ENCODE measurements around the gene COL27A1. TPM values are rescaled to one million over a fixed set of nuclear protein-coding genes. Genes with fewer than 3 reads are reported as not detected.
"Not testable (repeated sequence)": the region's sequence is repeated elsewhere in the genome, so short reads cannot be mapped to it uniquely, and the experiment has no call there.

Gene COL27A1
- total RNA-seq, 1 donor from 2014 or later = 42.4 TPM

DNA sequence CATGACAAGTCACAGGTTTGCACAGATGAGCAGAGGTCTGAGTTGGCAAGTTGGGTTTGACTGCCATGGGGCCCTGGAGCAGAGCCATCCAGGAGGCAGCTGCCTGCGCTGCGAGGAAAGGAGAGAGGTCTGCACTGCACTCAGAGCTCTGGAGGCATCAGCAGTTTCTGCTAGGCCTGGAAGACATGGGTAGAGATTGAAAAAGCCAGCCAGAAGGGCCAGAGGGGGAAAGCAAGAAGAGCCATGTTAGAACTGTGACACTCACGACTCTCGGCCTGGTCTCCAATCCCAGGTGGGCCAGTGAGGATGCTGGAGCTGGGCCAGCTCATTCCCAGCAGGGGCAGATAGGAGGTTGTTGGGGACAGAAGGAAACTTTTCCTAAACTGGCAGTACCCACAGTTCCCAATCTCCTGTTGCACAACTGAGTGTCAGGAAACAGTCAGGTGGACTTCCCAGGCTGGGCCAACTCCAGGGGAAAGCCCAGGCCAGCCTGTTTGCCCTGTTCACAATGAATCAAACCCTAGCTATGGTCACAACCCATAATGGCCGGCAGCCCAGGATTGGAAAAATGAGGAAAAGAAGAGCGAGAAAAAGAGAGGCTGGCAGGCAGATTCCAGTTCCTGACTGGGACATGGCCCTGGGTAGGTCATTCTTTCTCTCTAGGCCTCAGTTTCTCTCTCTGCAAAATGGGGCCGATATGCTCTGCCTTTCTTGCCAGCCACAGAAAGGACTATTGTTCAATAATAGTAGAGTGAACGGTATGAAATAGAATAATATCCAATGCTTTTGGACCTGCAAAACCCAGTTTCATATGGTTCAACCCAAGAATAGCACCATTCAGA, 159.8 kb downstream of the COL27A1 start:
- DNase-seq (ENCODE audit: low spot score) (peak; percentile 54), ATAC-seq (peak; percentile 25)
- intact Hi-C loops (cut with DNase I) = no loop called here

- ATAC-seq = no peak
- intact Hi-C loops (cut with DNase I) = no loop called here
- peak; percentile 5 for DNase-seq (ENCODE audit: low spot score)
These were observed 160.5 kb downstream of the COL27A1 start for GRCh38 chr9:114315723-114316363.

DNA sequence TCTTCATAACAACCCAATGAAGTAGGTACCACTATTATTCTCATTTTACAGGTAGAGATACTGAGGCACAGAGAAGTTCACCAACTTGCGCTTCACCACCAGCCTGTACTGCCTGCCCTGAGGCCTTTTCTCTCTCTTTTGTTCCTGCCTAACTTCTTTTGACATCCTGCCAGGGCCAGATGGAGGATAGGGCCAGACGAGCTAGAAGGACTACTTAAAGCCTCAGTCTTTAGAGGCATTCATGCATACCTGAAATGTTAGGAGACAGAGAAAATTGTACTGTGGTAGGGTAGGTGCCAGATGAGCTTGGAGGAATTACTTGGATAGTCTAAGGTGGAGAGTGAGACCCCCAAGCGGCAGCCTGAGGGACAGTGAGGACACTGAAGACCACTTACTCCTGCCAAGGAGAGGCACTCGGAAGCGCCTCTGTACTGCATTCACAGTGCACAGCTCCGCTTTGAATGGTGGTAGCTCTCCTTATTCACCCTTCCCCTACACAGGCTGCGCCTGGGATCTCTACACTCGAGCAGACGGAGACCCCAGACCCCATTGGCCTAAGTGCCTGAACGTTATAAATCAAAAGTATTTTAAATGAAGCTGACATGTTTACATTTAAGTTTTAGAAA, 161.4 kb downstream of the COL27A1 start:
- peak; percentile 32 for DNase-seq (ENCODE audit: low spot score)
- intact Hi-C loops (cut with DNase I) = no loop called here
- no peak for ATAC-seq

GRCh38 chr9:114317665-114318357, 162.5 kb downstream of the COL27A1 start:
- ATAC-seq = no peak
- intact Hi-C loops (cut with DNase I) = no loop called here
- DNase-seq (ENCODE audit: low spot score) = peak; percentile 12

DNA sequence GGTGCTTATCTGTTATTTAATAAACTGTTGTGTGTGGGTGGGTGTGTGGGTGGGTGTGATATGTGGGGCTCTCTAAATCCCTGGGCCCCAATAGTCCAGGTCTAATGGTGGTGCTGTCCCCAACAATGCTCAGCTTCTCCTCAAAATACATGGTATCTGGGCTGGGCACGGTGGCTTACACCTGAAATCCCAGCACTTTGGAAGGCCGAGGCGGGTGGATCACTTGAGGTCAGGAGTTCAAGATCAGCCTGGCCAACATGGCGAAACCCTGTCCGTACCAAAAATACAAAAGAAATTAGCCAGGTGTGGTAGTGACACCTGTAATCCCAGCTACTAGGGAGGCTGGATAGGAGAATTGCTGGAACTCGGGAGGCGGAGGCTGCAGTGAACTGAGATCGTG, 163.1 kb downstream of the COL27A1 start:
- DNase-seq (ENCODE audit: low spot score) (peak; percentile 33), ATAC-seq (no peak)
- intact Hi-C loops (cut with DNase I) = no loop called here

- intact Hi-C loops (cut with DNase I) = no loop called here
- DNase-seq (ENCODE audit: low spot score) = peak; percentile 7
- no peak for ATAC-seq
These were observed 163.8 kb downstream of the COL27A1 start for GRCh38 chr9:114319147-114319546.

DNA sequence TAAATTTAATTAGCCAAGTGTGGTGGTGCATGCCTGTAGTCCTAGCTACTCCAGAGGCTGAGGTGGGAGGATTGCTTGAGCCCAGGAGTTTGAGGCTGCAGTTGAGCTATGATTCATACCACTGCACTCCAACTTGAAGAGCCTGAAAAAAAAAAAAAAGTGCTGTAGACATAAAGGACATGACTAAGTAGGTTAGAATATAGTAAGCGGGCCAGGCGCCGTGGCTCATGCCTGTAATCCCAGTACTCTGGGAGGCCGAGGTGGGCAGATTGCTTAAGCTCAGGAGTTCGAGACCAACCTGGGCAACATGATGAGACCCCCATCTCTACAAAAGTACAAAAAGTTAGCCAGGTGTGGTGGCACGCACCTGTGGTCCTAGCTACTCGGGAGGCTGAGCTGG, 165.4 kb downstream of the COL27A1 start:
- ATAC-seq; DNase-seq (ENCODE audit: low spot score); intact Hi-C loops (cut with DNase I): not testable (repeated sequence)

GRCh38 chr9:114321759-114322158, 166.4 kb downstream of the COL27A1 start:
- ATAC-seq = no peak
- DNase-seq (ENCODE audit: low spot score) = no peak
- intact Hi-C loops (cut with DNase I) = no loop called here

DNA sequence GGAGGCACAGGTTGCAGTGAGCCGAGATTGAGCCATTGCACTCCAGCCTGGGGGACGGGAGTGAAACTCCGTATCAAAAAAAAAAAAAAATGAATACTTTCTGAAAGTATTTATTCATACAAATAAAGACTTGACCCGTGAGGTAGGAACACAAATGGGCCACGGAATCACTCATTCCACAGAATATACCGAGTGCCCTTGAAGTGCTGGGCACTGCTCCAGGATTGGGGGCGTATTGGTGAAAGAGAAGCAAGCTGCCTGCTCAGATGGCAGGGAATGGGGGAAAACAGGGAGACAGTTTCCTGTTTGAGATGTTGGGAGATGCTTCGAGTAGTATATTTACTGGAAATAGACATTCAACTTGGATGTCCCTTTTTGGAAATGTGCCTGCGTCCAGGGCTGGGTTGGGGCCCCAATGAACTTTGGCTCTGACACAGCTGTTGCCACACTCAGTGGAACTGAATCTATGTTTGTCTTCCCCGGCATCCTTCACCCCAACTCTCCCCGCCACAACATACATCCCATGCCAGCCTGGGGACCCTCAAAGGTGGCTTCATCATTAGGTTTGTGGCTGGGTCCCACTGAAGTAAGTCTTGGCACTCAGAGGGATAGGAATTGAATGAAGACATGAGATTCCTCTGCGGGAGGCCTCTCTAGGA, 167.0 kb downstream of the COL27A1 start:
- DNase-seq (ENCODE audit: low spot score); intact Hi-C loops (cut with DNase I); ATAC-seq: not testable (repeated sequence)

DNA sequence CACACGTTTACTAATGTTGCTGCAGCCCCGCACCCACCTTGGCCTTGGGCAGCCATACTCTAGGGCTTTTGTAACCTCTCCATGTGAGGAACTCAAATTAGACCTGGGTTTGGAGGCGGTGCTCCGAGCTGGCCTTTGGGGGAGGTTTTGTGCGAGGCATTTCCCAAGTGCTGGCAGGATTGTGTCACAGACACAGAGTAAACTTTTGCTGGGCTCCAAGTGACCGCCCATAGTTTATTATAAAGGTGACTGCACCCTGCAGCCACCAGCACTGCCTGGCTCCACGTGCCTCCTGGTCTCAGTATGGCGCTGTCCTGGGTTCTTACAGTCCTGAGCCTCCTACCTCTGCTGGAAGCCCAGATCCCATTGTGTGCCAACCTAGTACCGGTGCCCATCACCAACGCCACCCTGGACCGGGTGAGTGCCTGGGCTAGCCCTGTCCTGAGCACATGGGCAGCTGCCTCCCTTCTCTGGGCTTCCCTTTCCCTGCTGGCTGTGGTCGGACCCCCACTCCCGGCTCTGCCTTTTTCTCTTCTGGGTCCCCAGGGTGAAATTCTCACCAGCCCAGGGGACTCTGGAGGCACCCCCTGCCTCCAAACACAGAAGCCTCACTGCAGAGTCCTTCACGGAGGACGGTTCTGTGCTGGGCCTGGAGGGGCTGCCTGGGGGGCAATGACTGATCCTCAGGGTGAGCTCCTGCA, 167.6 kb downstream of the COL27A1 start, which contains the start of gene ORM1:
Gene ORM1, plus strand, starts transcription at position 268 of the 701 bp plus-strand sequence. Its CDS starts 36 bp downstream, at position 304.
- ATAC-seq; DNase-seq (ENCODE audit: low spot score); intact Hi-C loops (cut with DNase I): not testable (repeated sequence)

DNA sequence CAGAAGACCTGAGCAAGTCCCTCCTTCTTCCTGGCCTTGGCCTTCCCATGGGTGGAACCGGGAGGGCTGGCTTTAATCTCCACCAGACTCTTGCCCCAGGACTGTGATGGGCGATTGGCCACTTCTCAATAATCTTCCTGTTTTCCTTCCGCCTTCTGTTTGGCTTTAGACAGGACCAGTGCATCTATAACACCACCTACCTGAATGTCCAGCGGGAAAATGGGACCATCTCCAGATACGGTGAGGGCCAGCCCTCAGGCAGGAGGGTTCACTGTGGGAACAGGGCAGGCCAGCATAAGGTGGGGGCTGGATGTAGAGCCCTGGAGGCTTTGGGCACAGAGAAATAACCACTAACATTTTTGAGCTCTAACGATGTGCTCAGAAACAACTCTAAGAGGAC, 168.5 kb downstream of the COL27A1 start:
- ATAC-seq; DNase-seq (ENCODE audit: low spot score); intact Hi-C loops (cut with DNase I): not testable (repeated sequence)

GRCh38 chr9:114324492-114324891, 169.2 kb downstream of the COL27A1 start:
- intact Hi-C loops (cut with DNase I) = no loop called here
- ATAC-seq (no peak), DNase-seq (ENCODE audit: low spot score) (no peak)

- intact Hi-C loops (cut with DNase I) = not testable (repeated sequence)
These were observed 169.6 kb downstream of the COL27A1 start for GRCh38 chr9:114324965-114325364.

DNA sequence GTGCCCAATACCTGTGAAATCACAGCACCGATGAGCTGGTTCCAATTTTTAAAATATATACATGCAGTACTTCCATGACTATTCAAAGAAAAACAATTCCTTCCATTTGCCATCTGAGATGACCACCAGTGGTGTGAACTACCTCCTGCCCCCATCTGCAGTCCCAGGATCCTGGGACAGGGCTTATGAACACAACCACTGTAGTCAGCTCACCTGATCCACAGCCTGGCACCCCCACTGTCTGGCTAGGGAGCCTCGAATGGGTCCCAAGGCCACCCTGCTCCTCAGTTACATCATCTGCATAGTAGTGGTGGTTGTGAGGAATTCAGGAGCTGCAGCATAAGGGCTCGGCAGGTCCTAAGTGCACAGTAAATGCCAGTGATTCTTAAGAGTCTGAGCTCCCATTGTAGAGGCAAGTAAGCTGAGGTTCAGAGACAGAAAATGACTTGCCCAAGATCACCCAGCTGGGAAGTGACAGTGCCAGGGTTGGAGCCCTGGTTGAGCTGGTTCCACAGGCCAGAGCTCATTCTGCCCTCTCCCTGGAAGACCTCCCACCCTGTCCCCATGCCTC, 170.4 kb downstream of the COL27A1 start:
- intact Hi-C loops (cut with DNase I); DNase-seq (ENCODE audit: low spot score); ATAC-seq: not testable (repeated sequence)

More at GRCh38 chr9:114324965-114325364, 169.6 kb downstream of the COL27A1 start:
- DNase-seq (ENCODE audit: low spot score); ATAC-seq: not testable (repeated sequence)

- ATAC-seq (no peak), DNase-seq (ENCODE audit: low spot score) (no peak)
- intact Hi-C loops (cut with DNase I) = no loop called here
These were observed 172.4 kb downstream of the COL27A1 start for GRCh38 chr9:114327749-114328148.

GRCh38 chr9:114328357-114328820, 173.1 kb downstream of the COL27A1 start:
- intact Hi-C loops (cut with DNase I); DNase-seq (ENCODE audit: low spot score); ATAC-seq: not testable (repeated sequence)

GRCh38 chr9:114328937-114329624, 173.7 kb downstream of the COL27A1 start:
- intact Hi-C loops (cut with DNase I); DNase-seq (ENCODE audit: low spot score); ATAC-seq: not testable (repeated sequence)

Data from sciatic nerve (tissue), 2 donors.